IPS-20b (cell line): ENCODE data around the gene CHRNA3.
A peak's percentile ranks its signal among the peaks of the same experiment; 100 is the strongest.
"Not testable (repeated sequence)": the region's sequence is repeated elsewhere in the genome, so short reads cannot be mapped to it uniquely, and the experiment has no call there.

Experiments used
- H3K27ac ChIP-seq: one replicate; pipeline ENCODE4 v1.5.1; 2013; ENCODE audit warnings: low read length
- H3K27me3 ChIP-seq: 2 replicates; pipeline ENCODE4 v1.6.1; 2013; ENCODE audit warnings: mild to moderate bottlenecking, low read length, inconsistent platforms; ENCODE audit not compliant: insufficient read depth
- H3K36me3 ChIP-seq: 2 replicates; pipeline ENCODE4 v1.6.1; 2013; ENCODE audit warnings: low read depth, mild to moderate bottlenecking, inconsistent platforms, low read length, moderate library complexity; ENCODE audit not compliant: insufficient read depth
- H3K4me1 ChIP-seq: 2 replicates; pipeline ENCODE4 v1.6.1; 2013; ENCODE audit warnings: mild to moderate bottlenecking, control low read depth, inconsistent platforms, low read length, moderate library complexity; ENCODE audit not compliant: insufficient read depth
- H3K4me3 ChIP-seq: 2 replicates; pipeline ENCODE4 v1.5.1; 2013; ENCODE audit warnings: mild to moderate bottlenecking, low read length, inconsistent platforms
- H3K9ac ChIP-seq: 2 replicates; pipeline ENCODE4 v1.6.1; 2013; ENCODE audit warnings: low read depth, mild to moderate bottlenecking, inconsistent platforms, low read length, moderate library complexity
- H3K9me3 ChIP-seq: 2 replicates; pipeline ENCODE4 v1.6.1; 2013; ENCODE audit warnings: mild to moderate bottlenecking, low read depth, low read length, inconsistent platforms; ENCODE audit not compliant: insufficient read depth

CHRNA3 gene

DNA sequence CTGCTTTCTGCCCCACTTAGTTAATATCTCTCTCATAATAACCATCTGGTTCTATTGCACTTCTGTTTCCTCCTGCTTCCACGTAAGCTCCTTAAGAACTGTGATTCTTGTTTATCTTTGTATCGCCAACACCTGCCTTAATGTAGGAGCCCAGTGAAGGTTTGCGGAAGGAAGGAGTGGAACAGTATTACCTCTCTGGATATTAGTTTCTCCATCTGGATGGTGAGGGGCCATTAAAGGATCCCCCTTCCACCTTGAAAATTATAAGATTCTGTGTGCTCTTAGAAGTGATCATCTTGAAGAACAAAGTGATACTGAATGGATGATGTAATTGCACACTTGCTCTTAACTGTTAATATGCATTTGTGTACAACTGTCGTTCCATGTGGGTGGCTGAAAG lies 53.3 kb downstream of the CHRNA3 start:
- Histone ChIP-seq H3K4me1 (peaks cover 5% of the 10 kb centered on the region; the same call in 1 of the 2 replicates), H3K9ac (no peak overlapping the region), H3K9me3 (no peaks in the 10 kb centered on the region), H3K36me3 (no peaks in the 10 kb centered on the region), H3K27ac (no peak overlapping the region), H3K4me3 (no peak overlapping the region; the same call in 1 of the 2 replicates), H3K27me3 (0 out of 2 replicates have a peak, but pooled peaks cover 3% of the 10 kb centered on the region)

DNA sequence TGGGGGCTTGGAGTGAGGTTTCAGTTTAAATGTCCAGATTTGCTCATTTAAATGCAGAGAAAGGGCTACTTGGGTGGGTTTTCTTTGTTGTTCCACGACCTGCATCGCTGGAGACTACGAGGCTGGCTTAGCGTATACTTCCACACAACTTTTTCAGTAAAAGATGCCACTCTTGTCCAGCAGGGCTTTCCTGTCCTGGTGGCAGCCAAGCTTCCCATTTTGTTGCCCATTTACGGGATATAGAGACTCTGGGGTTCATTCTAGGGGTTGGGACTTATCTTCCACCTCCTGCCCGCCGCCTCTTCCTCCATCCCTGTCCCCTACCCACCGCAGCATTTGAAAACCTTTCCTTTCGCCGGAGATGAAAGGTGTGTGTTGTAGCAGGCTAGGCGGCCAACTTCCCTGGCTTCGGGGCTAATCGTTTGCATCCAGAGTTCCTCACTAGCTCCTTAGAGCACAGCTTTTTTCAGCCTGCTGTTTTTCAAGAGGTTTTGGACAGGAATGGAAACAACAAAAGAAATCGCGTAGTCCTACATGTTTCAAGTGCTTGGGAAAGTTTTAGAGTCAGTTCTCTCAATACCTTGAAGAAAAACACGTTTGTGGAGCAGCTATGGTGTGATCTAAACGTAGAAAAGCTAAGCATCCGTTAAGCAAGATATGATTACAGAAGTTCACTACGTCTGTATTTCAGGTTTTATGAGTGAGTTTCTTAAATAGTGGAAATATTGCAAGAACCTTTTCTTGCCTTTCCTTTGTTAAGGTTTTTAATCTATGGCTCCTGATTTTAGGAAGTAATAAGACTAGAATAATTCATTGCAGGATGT lies 54.6 kb downstream of the CHRNA3 start:
- peak overlapping the region; percentile 92 for H3K9ac ChIP-seq
- no peaks in the 10 kb centered on the region for H3K9me3 ChIP-seq
- peak overlapping the region; percentile 97 for H3K4me3 ChIP-seq
- H3K27ac ChIP-seq: peak overlapping the region; percentile 46
- H3K36me3 ChIP-seq: no peaks in the 10 kb centered on the region
- 0 out of 2 replicates have a peak, but pooled peaks cover 3% of the 10 kb centered on the region for H3K27me3 ChIP-seq
- H3K4me1 ChIP-seq: peaks cover 5% of the 10 kb centered on the region; the same call in 1 of the 2 replicates

DNA sequence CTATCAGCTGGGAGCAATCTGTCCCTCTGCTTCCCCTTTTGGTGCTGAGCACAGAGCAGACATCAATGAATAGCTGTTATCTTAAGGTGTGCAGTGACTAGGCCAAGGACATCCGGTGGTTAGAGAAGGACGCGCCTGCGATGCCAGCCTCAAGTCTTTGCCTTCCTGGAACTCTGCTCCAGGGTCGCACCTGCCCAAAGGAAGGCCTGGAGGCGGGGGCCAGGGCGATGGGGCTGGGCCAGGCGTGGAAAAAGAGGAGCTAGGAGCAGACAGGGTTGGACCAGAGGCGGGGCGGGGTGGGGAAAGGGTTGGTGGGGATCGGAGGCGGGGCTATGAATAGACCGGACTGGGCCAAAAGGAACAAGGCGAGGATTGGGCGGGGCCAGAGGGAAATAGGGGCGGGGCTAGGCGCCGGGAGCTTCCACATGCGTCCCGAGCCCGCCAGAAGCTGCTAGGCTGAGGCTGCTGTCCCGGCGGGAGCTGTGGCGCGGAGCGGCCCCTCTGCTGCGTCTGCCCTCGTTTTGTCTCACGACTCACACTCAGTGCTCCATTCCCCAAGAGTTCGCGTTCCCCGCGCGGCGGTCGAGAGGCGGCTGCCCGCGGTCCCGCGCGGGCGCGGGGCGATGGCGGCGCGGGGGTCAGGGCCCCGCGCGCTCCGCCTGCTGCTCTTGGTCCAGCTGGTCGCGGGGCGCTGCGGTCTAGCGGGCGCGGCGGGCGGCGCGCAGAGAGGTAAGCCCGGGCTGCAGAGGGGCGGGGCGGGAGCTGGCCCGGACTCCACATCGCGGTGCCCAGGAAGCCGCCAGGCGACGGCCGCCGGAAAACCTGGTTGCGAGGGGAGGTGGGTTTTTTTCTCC lies 55.5 kb downstream of the CHRNA3 start, which contains the start of gene CHRNA5:
Gene CHRNA5 (plus strand): TSS at position 424 of the 854 bp plus-strand sequence. CDS start 200 bp downstream, at position 624.
- H3K4me3 ChIP-seq: peak within 1 kb of the TSS; percentile 97
- no peaks in the 10 kb centered on the region for H3K9me3 ChIP-seq
- 0 out of 2 replicates have a peak, but pooled peaks cover 3% of the 10 kb centered on the region for H3K27me3 ChIP-seq
- H3K36me3 ChIP-seq: no peaks in the 10 kb centered on the region
- peak within 1 kb of the TSS; percentile 46 for H3K27ac ChIP-seq
- H3K9ac ChIP-seq: peak within 1 kb of the TSS; percentile 92
- H3K4me1 ChIP-seq: peaks cover 5% of the 10 kb centered on the region; the same call in 1 of the 2 replicates

DNA sequence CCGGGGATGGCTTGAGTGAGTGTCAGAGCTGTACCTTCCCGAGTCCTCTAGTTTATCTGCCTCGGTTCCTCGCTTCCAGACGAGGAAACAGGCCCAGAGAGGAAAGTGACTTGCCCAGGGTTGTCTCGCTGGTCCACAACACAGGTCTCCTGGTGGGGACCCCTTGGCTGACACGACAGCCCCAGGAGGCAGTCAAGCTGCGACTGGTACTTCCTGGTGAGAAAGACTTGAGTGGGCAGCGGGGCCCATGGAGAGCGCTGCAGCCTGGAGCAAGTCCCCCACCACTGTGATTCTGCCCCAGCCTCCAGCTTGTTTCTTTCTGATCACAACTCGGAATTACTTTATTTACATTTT lies 56.1 kb downstream of the CHRNA3 start:
- Histone ChIP-seq H3K27ac (no peak overlapping the region), H3K36me3 (no peaks in the 10 kb centered on the region)

DNA sequence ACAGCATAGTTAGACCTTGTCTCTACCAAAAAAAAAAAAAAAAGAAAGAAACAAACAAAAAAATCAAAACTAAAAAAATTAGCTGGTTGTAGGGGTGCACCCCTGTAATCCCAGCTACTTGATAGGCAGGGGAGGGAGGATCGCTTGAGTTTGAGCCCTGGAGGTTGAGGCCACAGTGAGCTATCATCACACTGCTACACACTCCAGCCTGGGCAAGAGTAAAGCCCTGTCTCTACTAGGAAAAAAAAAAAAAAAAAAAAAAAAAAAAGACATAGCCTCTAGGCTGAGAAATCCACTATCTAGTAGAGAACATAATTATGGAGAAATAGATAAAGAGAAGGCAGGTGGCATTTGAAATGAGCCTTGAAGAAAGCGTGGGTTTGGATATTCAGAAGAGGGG lies 57.7 kb downstream of the CHRNA3 start:
- no peak overlapping the region for H3K4me3 ChIP-seq
- no peak overlapping the region for H3K9ac ChIP-seq
- no peaks in the 10 kb centered on the region for H3K36me3 ChIP-seq
- H3K27me3 ChIP-seq: 0 out of 2 replicates have a peak, but pooled peaks cover 3% of the 10 kb centered on the region
- peaks cover 5% of the 10 kb centered on the region; the same call in 1 of the 2 replicates for H3K4me1 ChIP-seq
- no peaks in the 10 kb centered on the region for H3K9me3 ChIP-seq
- H3K27ac ChIP-seq: no peak overlapping the region

More for the DNA sequence above, 56.1 kb downstream of the CHRNA3 start:
- Histone ChIP-seq H3K4me1 (peaks cover 5% of the 10 kb centered on the region; the same call in 1 of the 2 replicates), H3K4me3 (peak overlapping the region; percentile 51; the same call in 1 of the 2 replicates), H3K9me3 (no peaks in the 10 kb centered on the region), H3K27me3 (0 out of 2 replicates have a peak, but pooled peaks cover 3% of the 10 kb centered on the region), H3K9ac (no peak overlapping the region)

DNA sequence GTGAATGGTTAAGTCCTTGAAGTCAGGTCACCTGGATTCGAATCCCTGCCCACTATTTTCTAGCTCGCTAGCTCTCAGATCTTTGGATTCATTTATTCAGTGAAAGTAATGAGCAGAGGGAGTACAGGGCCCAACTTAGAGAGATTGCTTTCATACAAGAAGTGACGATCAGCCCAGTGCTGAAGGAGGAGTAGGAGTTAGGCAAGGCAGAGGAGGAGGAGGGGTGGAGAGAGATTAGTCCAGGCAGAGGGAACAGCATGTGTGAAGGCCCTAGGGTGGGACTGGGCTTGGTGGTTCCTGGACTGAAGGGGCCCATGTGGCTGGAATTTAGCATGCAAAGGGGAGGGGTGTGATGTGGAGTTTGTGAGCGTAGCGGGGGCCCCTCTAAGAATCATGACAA lies 59.3 kb downstream of the CHRNA3 start:
- H3K9ac ChIP-seq: no peak overlapping the region
- 0 out of 2 replicates have a peak, but pooled peaks cover 3% of the 10 kb centered on the region for H3K27me3 ChIP-seq
- peaks cover 5% of the 10 kb centered on the region; the same call in 1 of the 2 replicates for H3K4me1 ChIP-seq
- H3K27ac ChIP-seq: no peak overlapping the region
- no peaks in the 10 kb centered on the region for H3K9me3 ChIP-seq
- no peak overlapping the region for H3K4me3 ChIP-seq
- no peaks in the 10 kb centered on the region for H3K36me3 ChIP-seq

DNA sequence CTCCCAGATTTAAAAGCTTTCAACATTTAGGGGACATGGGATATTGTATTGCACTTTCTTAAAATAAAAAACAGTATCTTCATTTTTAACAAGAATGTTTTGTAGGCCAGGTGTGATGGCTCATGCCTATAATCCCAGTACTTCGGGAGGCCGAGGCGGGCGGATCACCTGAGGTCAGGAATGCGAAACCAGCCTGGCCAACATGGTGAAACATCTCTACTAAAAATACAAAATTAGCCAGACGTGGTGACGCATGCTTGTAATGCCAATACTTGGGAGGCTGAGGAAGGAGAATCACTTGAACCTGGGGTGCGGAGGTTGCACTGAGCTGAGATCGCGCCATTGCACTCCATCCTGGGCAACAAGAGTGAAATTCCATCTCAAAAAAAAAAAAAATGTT lies 60.6 kb downstream of the CHRNA3 start:
- not testable (repeated sequence) for H3K9me3 ChIP-seq, H3K36me3 ChIP-seq, H3K27ac ChIP-seq, H3K4me3 ChIP-seq, H3K27me3 ChIP-seq, H3K9ac ChIP-seq, H3K4me1 ChIP-seq

DNA sequence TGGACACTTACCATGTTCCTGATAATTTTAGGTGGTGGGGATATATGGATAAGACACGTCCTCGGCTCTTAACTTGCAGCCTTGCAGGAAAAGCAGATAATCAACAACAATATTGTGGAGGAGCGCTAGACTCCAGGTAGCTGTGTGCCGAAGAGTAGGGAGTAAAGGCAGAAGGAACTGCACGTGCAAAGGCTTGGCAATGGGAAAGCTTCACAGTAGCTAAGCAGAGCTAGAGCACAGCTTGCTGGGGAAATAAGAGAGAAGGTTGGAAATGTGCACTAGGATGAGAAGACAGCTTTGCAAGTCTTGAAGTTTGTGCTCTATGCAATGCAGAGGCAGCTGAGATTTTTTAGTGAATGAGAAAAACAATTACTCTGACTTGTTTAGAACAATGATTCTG lies 68.2 kb downstream of the CHRNA3 start:
- Histone ChIP-seq H3K36me3 (peaks cover 36% of the 10 kb centered on the region), H3K27ac (no peak overlapping the region), H3K9ac (no peak overlapping the region), H3K27me3 (no peaks in the 10 kb centered on the region), H3K4me1 (no peaks in the 10 kb centered on the region), H3K4me3 (no peak overlapping the region), H3K9me3 (no peaks in the 10 kb centered on the region)

DNA sequence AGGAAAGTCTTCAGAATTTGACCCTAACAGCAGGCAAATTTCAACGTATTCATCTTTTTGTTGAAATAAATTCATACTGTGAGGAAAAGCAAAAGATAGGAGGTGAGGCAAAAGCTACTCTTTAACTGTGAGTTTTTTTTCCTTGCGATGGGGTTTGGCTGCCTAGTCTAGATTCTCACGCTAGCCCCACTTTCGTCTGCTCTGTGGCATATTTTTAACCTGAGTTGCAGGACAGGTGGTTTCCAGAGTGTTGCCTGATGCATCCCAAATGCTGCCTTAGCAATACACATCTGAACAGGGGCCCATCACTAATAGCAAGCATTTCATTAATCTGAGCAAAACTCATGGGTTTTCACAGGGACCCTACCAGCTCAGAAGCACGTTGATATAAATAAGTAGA lies 68.9 kb downstream of the CHRNA3 start:
- Histone ChIP-seq H3K36me3 (peaks cover 43% of the 10 kb centered on the region), H3K9me3 (no peaks in the 10 kb centered on the region), H3K4me1 (no peaks in the 10 kb centered on the region), H3K4me3 (no peak overlapping the region), H3K27me3 (no peaks in the 10 kb centered on the region), H3K9ac (no peak overlapping the region), H3K27ac (no peak overlapping the region)

DNA sequence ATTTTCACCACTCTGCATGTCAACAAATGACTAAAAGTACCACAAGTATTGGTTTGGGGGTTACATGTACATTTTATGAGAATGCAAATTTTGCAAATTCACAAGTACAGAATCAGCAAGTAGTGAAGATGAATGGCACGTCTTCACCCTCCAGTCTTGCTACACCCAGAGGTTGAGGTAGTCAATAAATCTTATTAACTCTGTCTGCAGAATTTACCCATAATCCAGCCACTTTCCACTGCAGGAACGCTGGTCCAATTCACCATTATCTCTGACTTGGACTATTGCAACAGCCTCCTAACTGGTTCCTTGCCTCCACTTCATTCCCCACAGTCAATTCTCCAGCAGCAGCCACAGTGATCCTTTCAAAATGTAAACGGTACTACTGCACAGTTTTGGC lies 70.0 kb downstream of the CHRNA3 start:
- H3K27me3 ChIP-seq: no peaks in the 10 kb centered on the region
- no peak overlapping the region for H3K4me3 ChIP-seq
- H3K4me1 ChIP-seq: no peaks in the 10 kb centered on the region
- H3K27ac ChIP-seq: no peak overlapping the region
- H3K9ac ChIP-seq: no peak overlapping the region
- H3K9me3 ChIP-seq: no peaks in the 10 kb centered on the region
- peaks cover 54% of the 10 kb centered on the region for H3K36me3 ChIP-seq

DNA sequence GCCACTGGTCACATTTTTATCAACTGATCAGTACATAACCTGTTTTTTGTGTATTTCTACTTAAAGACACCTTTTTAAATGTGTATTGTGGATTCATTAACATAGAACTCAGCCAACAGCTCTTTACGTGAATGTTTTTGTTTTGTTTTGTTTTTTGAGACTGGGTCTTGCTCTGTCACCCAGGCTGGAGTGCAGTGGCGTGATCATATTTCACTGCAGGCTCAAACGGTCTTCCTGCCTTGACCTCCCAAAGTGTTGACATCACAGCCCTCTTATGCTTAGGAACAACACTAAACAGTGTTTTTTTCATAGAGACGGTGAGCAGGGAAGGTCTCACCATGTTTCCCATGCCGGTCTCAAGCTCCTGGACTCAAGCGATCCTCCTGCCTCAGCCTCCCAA lies 70.6 kb downstream of the CHRNA3 start:
- Histone ChIP-seq H3K4me1 (no peaks in the 10 kb centered on the region), H3K27ac (no peak overlapping the region), H3K4me3 (no peak overlapping the region), H3K9ac (no peak overlapping the region), H3K27me3 (no peaks in the 10 kb centered on the region), H3K36me3 (peaks cover 60% of the 10 kb centered on the region), H3K9me3 (no peaks in the 10 kb centered on the region)
